NB4 (cell line): Measurements from ENCODE around the gene ATP6V1C2.

Experiments used
- DNase-seq: peaks from one replicate; pipeline ENCODE4 v3.0.0; 2010; ENCODE audit warnings: low read depth
- H3K4me3 ChIP-seq: one replicate; pipeline ENCODE4 v1.5.1; 2011; ENCODE audit warnings: mild to moderate bottlenecking, low read depth, low read length, moderate library complexity
- CTCF ChIP-seq: IDR thresholded peaks from one replicate; pipeline ENCODE4 v1.5.1; 2012; ENCODE audit warnings: low read depth, low read length
- MYC ChIP-seq: IDR thresholded peaks from 2 replicates; pipeline ENCODE4 v1.6.1; 2011; ENCODE audit warnings: low read depth, low read length
- POLR2A ChIP-seq: IDR thresholded peaks from 2 replicates; pipeline ENCODE4 v1.6.1; 2011; ENCODE audit warnings: mild to moderate bottlenecking; ENCODE audit not compliant: insufficient read length; ENCODE audit errors: extremely low read depth
- TF ChIP-seq, protein P1 (sequence below): IDR thresholded peaks from 2 replicates; pipeline ENCODE4 v1.6.1; 2011; ENCODE audit warnings: low read depth, low read length

ATP6V1C2 gene

DNA sequence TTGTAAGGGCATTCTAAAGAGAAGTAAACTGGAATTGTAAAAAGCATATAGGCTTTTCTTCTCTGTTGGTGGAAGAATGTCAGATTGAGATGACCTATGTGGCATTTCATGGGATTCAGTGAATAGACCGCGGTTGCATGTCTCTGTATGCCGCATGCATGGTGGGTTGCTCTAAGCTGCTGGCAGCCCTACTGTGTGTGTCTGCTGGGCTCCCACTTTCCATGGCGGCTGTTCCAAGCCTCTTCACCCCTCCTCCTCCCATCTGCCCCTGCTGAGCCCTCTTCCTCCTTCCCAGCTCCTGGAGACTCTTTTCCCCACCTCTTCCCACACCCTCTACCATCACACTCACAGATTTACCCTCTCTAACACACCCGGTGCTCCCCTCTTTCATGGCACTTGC is 12.6 kb downstream of the ATP6V1C2 start:
- no peak for TF ChIP-seq POLR2A
- TF ChIP-seq, protein P1, sequence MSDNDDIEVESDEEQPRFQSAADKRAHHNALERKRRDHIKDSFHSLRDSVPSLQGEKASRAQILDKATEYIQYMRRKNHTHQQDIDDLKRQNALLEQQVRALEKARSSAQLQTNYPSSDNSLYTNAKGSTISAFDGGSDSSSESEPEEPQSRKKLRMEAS, result no peak
- H3K4me3 ChIP-seq, result no peak overlapping the region
- DNase-seq, result no peak

DNA sequence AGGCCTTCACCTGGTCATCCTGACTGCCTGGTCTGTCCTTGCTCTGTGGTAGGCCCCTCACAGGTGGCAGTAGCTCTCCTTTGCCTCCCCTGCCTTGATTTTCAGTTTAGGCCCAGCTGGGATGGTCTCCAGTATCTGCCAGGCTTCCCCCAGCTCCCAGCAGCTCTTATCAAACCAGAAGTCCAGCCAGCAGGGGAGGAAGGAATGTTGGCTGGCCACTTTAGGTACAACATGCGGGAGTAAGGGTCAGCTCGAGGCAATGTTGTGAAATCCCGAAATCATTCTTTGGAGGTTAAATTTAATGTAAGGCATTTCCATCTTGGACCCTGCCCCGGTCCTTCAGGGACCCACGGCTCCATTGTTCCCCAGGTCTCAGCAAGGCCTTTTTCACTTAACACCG is 16.8 kb downstream of the ATP6V1C2 start:
- no peak for DNase-seq
- TF ChIP-seq CTCF (no peak), POLR2A (no peak), MYC (no peak)
- TF ChIP-seq, protein P1, result no peak
- no peak overlapping the region for H3K4me3 ChIP-seq

DNA sequence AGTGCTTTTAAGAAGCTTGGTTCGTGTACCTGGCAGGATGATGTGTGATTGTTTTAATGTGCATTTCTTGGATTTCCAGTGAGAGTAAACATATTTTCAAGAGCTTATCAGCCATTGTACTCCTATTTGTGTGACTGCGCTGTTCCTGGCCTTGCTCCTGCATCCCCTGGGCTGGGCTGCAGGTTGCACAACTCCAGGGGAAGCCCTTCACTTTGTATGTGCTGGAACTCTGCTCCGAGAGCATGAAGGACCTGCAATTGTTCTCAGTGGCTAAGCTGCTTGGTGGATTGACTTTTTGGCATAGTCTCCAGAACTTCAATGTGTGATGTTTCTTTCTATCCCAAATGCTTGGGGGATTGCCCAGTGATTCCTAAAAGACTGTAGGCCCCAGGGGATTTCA is 18.8 kb downstream of the ATP6V1C2 start:
- no peak for DNase-seq
- TF ChIP-seq CTCF (no peak), MYC (no peak), POLR2A (no peak)
- TF ChIP-seq, protein P1, result no peak
- H3K4me3 ChIP-seq, result no peak overlapping the region

- TF ChIP-seq POLR2A, result no peak
- no peak overlapping the region for H3K4me3 ChIP-seq
- DNase-seq, result peak; percentile 49
Observed at GRCh38 chr2:10741139-10741538, 19.7 kb downstream of the ATP6V1C2 start.

DNA sequence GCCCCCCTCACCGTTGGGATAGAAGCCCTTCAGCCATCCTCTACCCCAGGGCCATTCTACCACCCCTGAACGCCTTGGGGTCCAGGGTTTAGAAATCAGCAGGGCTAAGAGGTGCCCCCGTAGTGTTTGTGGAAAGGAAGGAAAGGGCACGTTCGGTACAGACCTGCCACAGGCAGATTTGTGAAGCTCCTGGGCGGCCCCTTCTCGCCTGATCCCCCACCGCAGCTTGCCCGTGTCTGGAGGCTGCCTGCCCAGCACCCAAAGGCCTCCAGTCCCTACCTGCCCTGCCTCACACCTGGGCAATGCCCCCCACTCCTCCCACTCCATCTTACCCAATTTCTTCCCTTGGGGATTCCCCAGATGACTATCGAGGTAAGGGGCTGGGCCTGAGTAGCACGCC is 21.2 kb downstream of the ATP6V1C2 start:
- DNase-seq, result no peak
- H3K4me3 ChIP-seq, result no peak overlapping the region
- TF ChIP-seq CTCF (no peak), POLR2A (no peak), MYC (no peak)
- TF ChIP-seq, protein P1, result no peak

GRCh38 chr2:10750610-10751009 is 29.2 kb downstream of the ATP6V1C2 start:
- peak; percentile 93 for DNase-seq
- H3K4me3 ChIP-seq, result no peak overlapping the region
- peak; percentile 4 for TF ChIP-seq CTCF
- TF ChIP-seq, protein P1, result no peak

- no peak for DNase-seq
- H3K4me3 ChIP-seq, result no peak overlapping the region
- TF ChIP-seq CTCF (no peak), POLR2A (no peak), MYC (no peak)
- TF ChIP-seq, protein P1, result no peak
Observed at GRCh38 chr2:10752236-10752635, 30.8 kb downstream of the ATP6V1C2 start.
